Measurements from ENCODE around the gene KIF2C. TPM values are rescaled to one million over a fixed set of nuclear protein-coding genes. Genes with fewer than 3 reads are reported as not detected.
A peak's percentile ranks its signal among the peaks of the same experiment; 100 is the strongest.

The KIF2C gene
- total and polyA plus RNA-seq, 9 of the 15 experiments (the other 6 are each of a cell fraction or from before 2014, with no cell fraction given), result 84.9 to 226 (median 169) TPM

DNA sequence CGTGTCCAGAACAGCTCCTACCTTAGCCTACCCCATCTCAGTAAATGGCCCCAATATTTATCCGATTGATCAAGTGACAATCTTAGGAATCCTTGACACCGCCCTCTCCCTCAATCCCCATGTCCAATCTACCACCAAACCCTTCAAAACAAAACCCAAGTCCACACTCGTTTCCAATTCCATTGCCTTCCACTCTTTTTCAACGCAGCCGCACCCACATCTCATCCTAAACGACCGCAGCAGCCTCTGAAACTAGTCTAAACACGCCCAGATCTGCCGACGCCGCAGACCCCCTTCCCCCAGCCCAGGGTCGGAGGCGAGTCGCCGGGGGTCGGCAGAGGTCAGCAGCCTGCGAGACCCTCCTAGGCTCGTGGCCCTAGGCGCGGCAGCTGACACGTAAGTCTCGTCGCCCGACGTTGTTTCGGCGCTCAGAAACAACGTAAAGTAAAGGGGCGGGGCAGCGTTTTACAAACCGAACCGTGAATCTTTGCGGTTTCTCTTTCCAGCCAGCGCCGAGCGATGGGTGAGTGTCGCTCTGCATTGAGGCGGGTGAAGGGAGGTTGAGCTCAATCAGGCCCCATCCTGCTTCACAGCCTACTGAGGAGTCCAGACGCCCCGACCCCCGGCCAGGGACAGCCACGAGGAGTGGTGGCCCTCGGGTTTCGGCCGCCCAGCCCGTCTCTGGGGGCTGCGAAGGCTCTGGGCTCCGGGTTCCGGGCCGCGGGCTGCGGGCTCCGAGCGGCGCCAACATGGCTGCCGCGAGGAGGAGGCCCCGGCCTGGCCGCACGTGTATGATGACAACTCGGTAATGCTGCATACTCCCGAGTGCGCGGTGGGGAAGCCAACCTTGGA is 35.7 kb downstream of the KIF2C start, which contains the start of gene RPS8 (continued):
- TF ChIP-seq, protein P1, sequence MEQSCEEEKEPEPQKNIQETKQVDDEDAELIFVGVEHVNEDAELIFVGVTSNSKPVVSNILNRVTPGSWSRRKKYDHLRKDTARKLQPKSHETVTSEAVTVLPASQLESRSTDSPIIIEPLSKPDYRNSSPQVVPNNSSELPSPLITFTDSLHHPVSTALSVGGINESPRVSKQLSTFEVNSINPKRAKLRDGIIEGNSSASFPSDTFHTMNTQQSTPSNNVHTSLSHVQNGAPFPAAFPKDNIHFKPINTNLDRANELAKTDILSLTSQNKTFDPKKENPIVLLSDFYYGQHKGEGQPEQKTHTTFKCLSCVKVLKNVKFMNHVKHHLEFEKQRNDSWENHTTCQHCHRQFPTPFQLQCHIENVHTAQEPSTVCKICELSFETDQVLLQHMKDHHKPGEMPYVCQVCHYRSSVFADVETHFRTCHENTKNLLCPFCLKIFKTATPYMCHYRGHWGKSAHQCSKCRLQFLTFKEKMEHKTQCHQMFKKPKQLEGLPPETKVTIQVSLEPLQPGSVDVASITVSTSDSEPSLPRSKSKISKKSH (CRISPR knock-in tag; IDR thresholded peaks at IDR 0.05), result no peak
- TF ChIP-seq TGIF2 (CRISPR knock-in tag; IDR thresholded peaks at IDR 0.05) (peak; percentile 68; the same call in 1 of the 2 replicates), ZBTB9 (CRISPR knock-in tag; IDR thresholded peaks at IDR 0.05) (peak; percentile 58; the same call in 1 of the 2 replicates), BHLHE40 (IDR thresholded peaks at IDR 0.05; ENCODE audit: low read length) (peak; percentile 69), ZNF41 (CRISPR knock-in tag; conservative IDR thresholded peaks at IDR 0.05) (peak; percentile 57), ZNF785 (CRISPR knock-in tag; IDR thresholded peaks at IDR 0.05) (no peak), TRIM25 (IDR thresholded peaks at IDR 0.05; ENCODE audit: borderline replicate concordance) (peak; percentile 79; the same call in 1 of the 2 replicates), ZNF24 (IDR thresholded peaks at IDR 0.05) (no peak), SMARCE1 (IDR thresholded peaks at IDR 0.05) (peak; percentile 86), HMBOX1 (IDR thresholded peaks at IDR 0.05) (peak; percentile 28; the same call in 1 of the 2 replicates), BCL6 (CRISPR knock-in tag; IDR thresholded peaks at IDR 0.05) (0 out of 2 replicates have a peak, but pooled peaks have one; percentile 3), BRF1 (IDR thresholded peaks at IDR 0.05; ENCODE audit: borderline replicate concordance, extremely low read depth, insufficient read length) (no peak), RBM25 (IDR thresholded peaks at IDR 0.05; ENCODE audit: low read depth, low read length, severe bottlenecking) (no peak), SIRT6 (IDR thresholded peaks at IDR 0.05; ENCODE audit: low read depth, low read length) (no peak), STAT5B (CRISPR knock-in tag; IDR thresholded peaks at IDR 0.05) (no peak), SNRNP70 (optimal IDR thresholded peaks at IDR 0.05; ENCODE audit: low read depth, low read length) (no peak), ZKSCAN8 (CRISPR knock-in tag; IDR thresholded peaks at IDR 0.05) (no peak; the same call in 1 of the 2 replicates), ZNF583 (CRISPR knock-in tag; IDR thresholded peaks at IDR 0.05) (no peak)
- TF ChIP-seq, protein P2, sequence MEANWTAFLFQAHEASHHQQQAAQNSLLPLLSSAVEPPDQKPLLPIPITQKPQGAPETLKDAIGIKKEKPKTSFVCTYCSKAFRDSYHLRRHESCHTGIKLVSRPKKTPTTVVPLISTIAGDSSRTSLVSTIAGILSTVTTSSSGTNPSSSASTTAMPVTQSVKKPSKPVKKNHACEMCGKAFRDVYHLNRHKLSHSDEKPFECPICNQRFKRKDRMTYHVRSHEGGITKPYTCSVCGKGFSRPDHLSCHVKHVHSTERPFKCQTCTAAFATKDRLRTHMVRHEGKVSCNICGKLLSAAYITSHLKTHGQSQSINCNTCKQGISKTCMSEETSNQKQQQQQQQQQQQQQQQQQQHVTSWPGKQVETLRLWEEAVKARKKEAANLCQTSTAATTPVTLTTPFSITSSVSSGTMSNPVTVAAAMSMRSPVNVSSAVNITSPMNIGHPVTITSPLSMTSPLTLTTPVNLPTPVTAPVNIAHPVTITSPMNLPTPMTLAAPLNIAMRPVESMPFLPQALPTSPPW (CRISPR knock-in tag; IDR thresholded peaks at IDR 0.05), result peak; percentile 56; the same call in 1 of the 2 replicates
- TF ChIP-seq, protein P3, sequence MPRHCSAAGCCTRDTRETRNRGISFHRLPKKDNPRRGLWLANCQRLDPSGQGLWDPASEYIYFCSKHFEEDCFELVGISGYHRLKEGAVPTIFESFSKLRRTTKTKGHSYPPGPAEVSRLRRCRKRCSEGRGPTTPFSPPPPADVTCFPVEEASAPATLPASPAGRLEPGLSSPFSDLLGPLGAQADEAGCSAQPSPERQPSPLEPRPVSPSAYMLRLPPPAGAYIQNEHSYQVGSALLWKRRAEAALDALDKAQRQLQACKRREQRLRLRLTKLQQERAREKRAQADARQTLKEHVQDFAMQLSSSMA (CRISPR knock-in tag; IDR thresholded peaks at IDR 0.05), result no peak; the same call in 1 of the 2 replicates

All from K562 (cell line).